Mucosa of descending colon (tissue), 3 donors: ENCODE data around the gene WSB1. TPM values are rescaled to one million over a fixed set of nuclear protein-coding genes. Genes with fewer than 3 reads are reported as not detected.

ENCODE experiments used
- ATAC-seq: fragments of 200-7000 bp; cut with Tn5 transposase; one replicate; pipeline ENCODE4 v1.9.1; 2020; ENCODE audit warnings: mild to moderate bottlenecking, moderate library complexity
- DNase-seq, 3 donors: peaks; one replicate each; pipeline ENCODE4 v3.0.0-alpha.2; 2020
- H3K36me3 ChIP-seq: fragments of 200-600 bp; one replicate; pipeline ENCODE4 v1.8.0; 2021; ENCODE audit warnings: low read depth, mild to moderate bottlenecking
- H3K4me1 ChIP-seq: fragments of 200-600 bp; one replicate; pipeline ENCODE4 v1.8.0; 2021; ENCODE audit warnings: low read depth, mild to moderate bottlenecking
- H3K4me3 ChIP-seq: fragments of 200-600 bp; one replicate; pipeline ENCODE4 v1.8.0; 2021; ENCODE audit warnings: mild to moderate bottlenecking
- H3K9me3 ChIP-seq: fragments of 200-600 bp; one replicate; pipeline ENCODE4 v1.8.0; 2021; ENCODE audit warnings: mild to moderate bottlenecking
- intact Hi-C, 2 donors: fragments of 100-400 bp; cut with DNase I in 1 of 2; cut with micrococcal nuclease in 1 of 2; formaldehyde crosslinking; loops; one replicate each; pipeline versions ENCODE4 v1.11.0 to v1.11.1; 2022; cut with DNase I, micrococcal nuclease
- total RNA-seq, 3 donors: library from RNA; stranded (reverse); fragmentation: NEBNext Ultra II Directional in 2 of 3; extraction: Animal tissue kit (Norgen Biotek cat#: 25700) in 2 of 3; gene quantifications; one replicate each; pipeline versions ENCODE4 v1.2.1 to v1.2.4, GENCODE V29; 2021 to 2023
- TF ChIP-seq, protein P1 (sequence below): fragments of 200-600 bp; IDR thresholded peaks from one replicate; pipeline ENCODE4 v1.8.0; 2022; ENCODE audit warnings: antibody characterized with exemption, mild to moderate bottlenecking
- donor health status: DM: no; HTN: no; CAD: no; lungs with moderate emphysema.
- donor health status: DM: no; HTN: no; CAD: no.
- donor health status: DM: no; HTN: yes; CAD: no.

Gene WSB1
- total RNA-seq, 3 donors from 2014 or later, result 115 to 149 (median 137) TPM

DNA sequence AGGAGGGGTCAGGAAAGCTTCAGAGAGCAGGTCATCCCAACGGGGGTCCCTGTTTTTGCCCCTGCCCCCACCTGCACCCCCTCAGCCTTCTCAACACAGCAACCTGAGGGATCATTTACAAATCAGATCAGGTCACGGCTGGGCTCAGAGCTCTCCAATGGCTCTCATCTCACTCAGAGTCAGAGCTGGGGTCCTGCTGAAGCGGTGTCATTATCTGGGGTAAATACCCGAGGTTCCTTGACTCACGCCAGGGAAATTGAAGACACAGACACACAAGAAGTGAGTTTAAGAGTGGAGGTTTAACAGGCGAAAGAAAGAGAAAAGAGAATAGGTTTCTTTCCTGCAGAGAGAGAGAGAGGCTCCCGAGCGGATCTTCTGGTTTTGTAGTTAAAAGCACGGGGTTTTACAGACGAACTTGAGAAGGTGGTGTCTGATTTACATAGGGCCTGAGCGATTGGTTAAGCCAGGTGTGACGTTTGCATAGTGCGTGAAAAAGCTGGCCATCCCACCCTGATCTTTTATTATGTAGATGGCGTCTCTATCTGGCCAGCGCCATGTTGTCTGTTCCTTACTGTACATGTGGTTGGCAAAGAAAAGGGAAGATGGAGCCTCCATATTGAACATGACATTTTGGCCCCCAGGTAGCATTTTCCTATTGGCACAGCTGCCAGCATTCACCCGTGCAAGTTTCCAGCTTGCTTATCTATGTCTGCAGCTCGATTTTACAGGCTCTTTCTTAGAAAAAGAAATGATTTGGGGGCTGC is 51.4 kb downstream of the WSB1 start:
- TF ChIP-seq, protein P1, sequence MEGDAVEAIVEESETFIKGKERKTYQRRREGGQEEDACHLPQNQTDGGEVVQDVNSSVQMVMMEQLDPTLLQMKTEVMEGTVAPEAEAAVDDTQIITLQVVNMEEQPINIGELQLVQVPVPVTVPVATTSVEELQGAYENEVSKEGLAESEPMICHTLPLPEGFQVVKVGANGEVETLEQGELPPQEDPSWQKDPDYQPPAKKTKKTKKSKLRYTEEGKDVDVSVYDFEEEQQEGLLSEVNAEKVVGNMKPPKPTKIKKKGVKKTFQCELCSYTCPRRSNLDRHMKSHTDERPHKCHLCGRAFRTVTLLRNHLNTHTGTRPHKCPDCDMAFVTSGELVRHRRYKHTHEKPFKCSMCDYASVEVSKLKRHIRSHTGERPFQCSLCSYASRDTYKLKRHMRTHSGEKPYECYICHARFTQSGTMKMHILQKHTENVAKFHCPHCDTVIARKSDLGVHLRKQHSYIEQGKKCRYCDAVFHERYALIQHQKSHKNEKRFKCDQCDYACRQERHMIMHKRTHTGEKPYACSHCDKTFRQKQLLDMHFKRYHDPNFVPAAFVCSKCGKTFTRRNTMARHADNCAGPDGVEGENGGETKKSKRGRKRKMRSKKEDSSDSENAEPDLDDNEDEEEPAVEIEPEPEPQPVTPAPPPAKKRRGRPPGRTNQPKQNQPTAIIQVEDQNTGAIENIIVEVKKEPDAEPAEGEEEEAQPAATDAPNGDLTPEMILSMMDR, result no peak
- ATAC-seq (no peak), DNase-seq (peak in 1 of 3 donors; percentile 41)
- H3K36me3 ChIP-seq, result no peaks in the 10 kb centered on the region
- H3K9me3 ChIP-seq, result no peaks in the 10 kb centered on the region
- no peak overlapping the region for H3K4me3 ChIP-seq
- peaks cover 7% of the 10 kb centered on the region for H3K4me1 ChIP-seq
- intact Hi-C loops, result no loop called here

DNA sequence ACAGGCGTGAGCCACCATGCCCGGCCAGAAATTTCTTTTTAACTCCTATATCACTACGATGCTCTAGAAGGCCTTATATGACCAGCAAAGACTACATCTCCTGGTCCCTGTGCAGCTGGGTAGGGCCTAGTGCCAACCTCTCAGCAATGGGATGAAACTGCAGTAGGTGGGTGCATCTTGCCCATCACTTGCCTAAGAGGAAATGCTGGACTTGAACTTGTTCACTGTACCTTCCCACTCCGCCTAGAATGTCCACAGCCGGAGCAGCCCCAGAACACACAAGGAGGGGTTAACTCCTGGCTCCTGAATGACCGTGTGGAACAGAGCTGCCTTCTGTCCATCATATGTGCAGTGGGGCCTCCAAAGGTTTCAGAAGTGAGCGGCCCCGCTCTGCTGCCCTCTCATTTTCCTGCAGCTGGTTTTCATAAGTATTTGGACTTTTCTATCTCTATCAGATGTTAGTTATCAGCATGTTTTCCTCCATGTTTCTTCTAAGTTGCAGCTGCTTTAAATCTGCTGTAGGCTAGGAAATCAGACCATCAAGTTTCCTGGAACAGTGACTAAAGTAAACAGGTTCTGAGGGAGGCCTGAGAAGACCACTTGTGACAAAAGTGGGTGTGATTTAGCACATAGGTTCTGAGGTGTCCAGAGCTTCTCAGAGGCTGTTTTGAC is 52.5 kb downstream of the WSB1 start:
- ATAC-seq (no peak), DNase-seq (no peak)
- intact Hi-C loops, result no loop called here
- Histone ChIP-seq H3K4me1 (peaks cover 7% of the 10 kb centered on the region), H3K36me3 (no peaks in the 10 kb centered on the region), H3K4me3 (no peak overlapping the region), H3K9me3 (no peaks in the 10 kb centered on the region)
- TF ChIP-seq, protein P1, result no peak

DNA sequence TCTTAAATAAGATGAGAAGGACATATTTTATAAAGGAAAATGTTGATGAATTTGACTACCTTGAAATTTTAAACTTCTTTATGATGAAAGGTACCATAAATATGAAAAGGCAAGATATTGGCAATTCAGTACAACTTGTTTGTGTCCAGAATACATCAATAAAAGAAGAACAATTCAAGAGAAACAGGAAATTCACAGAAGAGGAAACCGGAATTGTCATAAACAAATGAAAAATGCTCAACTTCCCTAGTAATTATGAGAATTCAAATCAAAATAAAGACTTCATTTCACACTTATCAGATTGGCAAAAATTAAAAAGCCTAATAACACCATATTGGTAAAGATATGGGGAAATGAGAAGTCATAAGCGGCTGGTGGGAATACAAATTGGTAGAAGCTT is 54.3 kb downstream of the WSB1 start:
- H3K9me3 ChIP-seq, result no peaks in the 10 kb centered on the region
- ATAC-seq (no peak), DNase-seq (no peak)
- TF ChIP-seq, protein P1, result no peak
- no peaks in the 10 kb centered on the region for H3K36me3 ChIP-seq
- H3K4me3 ChIP-seq, result no peak overlapping the region
- intact Hi-C loops, result no loop called here
- peaks cover 11% of the 10 kb centered on the region for H3K4me1 ChIP-seq

DNA sequence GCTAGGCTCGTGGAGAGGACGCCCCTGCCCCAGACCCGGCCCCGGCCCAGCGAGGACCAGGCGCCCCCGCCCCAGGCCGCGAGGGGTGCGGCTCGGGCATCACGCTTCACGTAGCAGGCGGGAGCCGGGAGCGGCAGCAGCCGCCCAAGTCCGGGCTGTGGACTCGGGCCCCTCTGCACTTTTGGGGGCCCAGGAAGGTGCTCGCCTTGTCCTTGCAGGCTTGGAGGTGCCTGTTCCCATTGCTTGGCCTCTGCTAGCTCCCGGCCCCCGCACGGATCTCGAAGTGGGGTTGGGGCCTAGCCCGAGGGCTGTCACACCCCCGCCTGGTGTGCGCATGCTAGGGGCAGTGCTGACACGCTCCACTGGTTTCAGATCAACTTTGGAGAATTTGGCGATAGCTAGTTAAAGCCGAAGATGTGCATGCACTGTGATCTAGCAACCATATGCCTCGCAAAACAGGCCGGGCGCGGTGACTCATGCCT is 55.7 kb downstream of the WSB1 start:
- TF ChIP-seq, protein P1, result no peak
- peaks cover 18% of the 10 kb centered on the region for H3K4me1 ChIP-seq
- no peak overlapping the region for H3K4me3 ChIP-seq
- DNase-seq (peak in 2 of 3 donors; percentile 28 to 58), ATAC-seq (no peak)
- intact Hi-C loops, result loop anchor here (5.0 to 10.0 kb wide), 2 partner anchors 85 to 253 kb away; no protein-coding TSS in a partner anchor
- H3K36me3 ChIP-seq, result no peaks in the 10 kb centered on the region
- no peaks in the 10 kb centered on the region for H3K9me3 ChIP-seq

GRCh38 chr17:27351759-27352158 is 57.8 kb downstream of the WSB1 start:
- intact Hi-C loops, result loop anchor here (5.0 to 10.0 kb wide), 2 partner anchors 83 to 251 kb away; no protein-coding TSS in a partner anchor
- Histone ChIP-seq H3K9me3 (no peaks in the 10 kb centered on the region), H3K4me1 (peaks cover 14% of the 10 kb centered on the region), H3K4me3 (no peak overlapping the region), H3K36me3 (no peaks in the 10 kb centered on the region)
- TF ChIP-seq, protein P1, result no peak
- ATAC-seq, result no peak
- no peak for DNase-seq
